Panc1 (cell line): Measurements from ENCODE around the gene SMG6. TPM values are rescaled to one million over a fixed set of nuclear protein-coding genes. Genes with fewer than 3 reads are reported as not detected.

Experiments
- ATAC-seq: fragments of 200-7000 bp; cut with Tn5 transposase; 2 replicates; pipeline ENCODE4 v1.9.1; 2020; ENCODE audit warnings: mild to moderate bottlenecking, moderate library complexity
- BruUV-seq: library from RNA; stranded (reverse); fragments of 400-500 nt; replicated peaks from 2 replicates; lab custom pipeline; 2021; lab: Mats Ljungman, UMichigan
- CTCF ChIA-PET: fragments of 300-600 bp; sonication (Branson Sonifier 250); formaldehyde crosslinking; loops from one replicate; lab custom pipeline; 2022; ENCODE audit warnings: antibody characterized with exemption; lab: Charles Lee
- POLR2A ChIA-PET: fragments of 300-600 bp; sonication (Branson Sonifier 250); formaldehyde crosslinking; loops from one replicate; lab custom pipeline; 2022; ENCODE audit warnings: antibody characterized with exemption; lab: Charles Lee
- DNase-seq: peaks from one replicate; pipeline ENCODE4 v3.0.0-alpha.2; 2010; ENCODE audit warnings: low read depth, low spot score
- H3K27ac ChIP-seq: 2 replicates; pipeline ENCODE4 v1.5.1; 2011; ENCODE audit warnings: mild to moderate bottlenecking, low read length, inconsistent platforms
- H3K27me3 ChIP-seq: fragments of 200-500 bp; sonication (Bioruptor generic); 2 replicates; pipeline ENCODE4 v1.6.0; 2014; ENCODE audit warnings: low read length, inconsistent platforms; ENCODE audit not compliant: control insufficient read depth, insufficient read depth
- H3K36me3 ChIP-seq: fragments of 200-500 bp; sonication (Bioruptor generic); 2 replicates; pipeline ENCODE4 v1.5.1; 2014; ENCODE audit warnings: inconsistent platforms, mild to moderate bottlenecking, low read length, moderate library complexity; ENCODE audit not compliant: control insufficient read depth, insufficient read depth
- H3K4me1 ChIP-seq: 2 replicates; pipeline ENCODE4 v1.5.1; 2011; ENCODE audit warnings: inconsistent platforms, mild to moderate bottlenecking, low read length, moderate library complexity; ENCODE audit not compliant: control insufficient read depth, insufficient read depth
- H3K4me3 ChIP-seq, 2 experiments: 2 replicates each; pipeline ENCODE4 v1.5.1; 2011 to 2012; ENCODE audit warnings: low read depth in 2 of 2, low read length in 2 of 2, mild to moderate bottlenecking in 2 of 2, inconsistent platforms in 1 of 2, moderate library complexity in 1 of 2
- H3K9me3 ChIP-seq: fragments of 200-500 bp; sonication (Bioruptor generic); 2 replicates; pipeline ENCODE4 v1.5.1; 2014; ENCODE audit warnings: low read depth, mild to moderate bottlenecking, inconsistent platforms, low read length, moderate library complexity; ENCODE audit not compliant: control insufficient read depth, insufficient read depth
- POLR2AphosphoS5 ChIP-seq: IDR thresholded peaks from 2 replicates; pipeline ENCODE4 v1.6.1; 2012; ENCODE audit warnings: mild to moderate bottlenecking, low read depth, low read length, moderate library complexity
- SIN3A ChIP-seq: IDR thresholded peaks from 2 replicates; pipeline ENCODE4 v1.6.1; 2012; ENCODE audit warnings: low read depth, mild to moderate bottlenecking, low read length, moderate library complexity, borderline replicate concordance; ENCODE audit not compliant: insufficient read depth
- TCF7L2 ChIP-seq: IDR thresholded peaks from 2 replicates; pipeline ENCODE4 v1.6.1; 2011; ENCODE audit warnings: mild to moderate bottlenecking, low read depth, low read length, inconsistent platforms
- in situ Hi-C: cut with HindIII; loops from 2 replicates; pipeline ENCODE4 v1.10.0; 2016; ENCODE audit warnings: low sequenced_read_pairs, low pct_unique_long_range_greater_than_20kb
- intact Hi-C: fragments of 100-400 bp; cut with micrococcal nuclease; formaldehyde crosslinking; loops from one replicate; pipeline ENCODE4 v1.10.0; 2022; ENCODE audit not compliant: unreplicated experiment
- total RNA-seq: library from RNA; stranded (reverse); gene quantifications from one replicate; pipeline ENCODE4 v1.2.1, GENCODE V29; 2021; ENCODE audit not compliant: unreplicated experiment
- TF ChIP-seq, protein P1 (sequence below): fragments of 450-650 bp; IDR thresholded peaks from 2 replicates; pipeline ENCODE4 v1.5.1; 2017; ENCODE audit warnings: mild to moderate bottlenecking
- TF ChIP-seq, protein P2 (sequence below), 2 experiments: IDR thresholded peaks; 2 replicates each; pipeline ENCODE4 v1.6.1; 2011 to 2012; ENCODE audit warnings: low read depth in 2 of 2, control low read depth in 1 of 2, low read length in 1 of 2, mild to moderate bottlenecking in 1 of 2, moderate library complexity in 1 of 2; ENCODE audit not compliant: insufficient read depth in 1 of 2

The SMG6 gene
- total RNA-seq, 1 experiment from 2014 or later, result 17.8 TPM

DNA sequence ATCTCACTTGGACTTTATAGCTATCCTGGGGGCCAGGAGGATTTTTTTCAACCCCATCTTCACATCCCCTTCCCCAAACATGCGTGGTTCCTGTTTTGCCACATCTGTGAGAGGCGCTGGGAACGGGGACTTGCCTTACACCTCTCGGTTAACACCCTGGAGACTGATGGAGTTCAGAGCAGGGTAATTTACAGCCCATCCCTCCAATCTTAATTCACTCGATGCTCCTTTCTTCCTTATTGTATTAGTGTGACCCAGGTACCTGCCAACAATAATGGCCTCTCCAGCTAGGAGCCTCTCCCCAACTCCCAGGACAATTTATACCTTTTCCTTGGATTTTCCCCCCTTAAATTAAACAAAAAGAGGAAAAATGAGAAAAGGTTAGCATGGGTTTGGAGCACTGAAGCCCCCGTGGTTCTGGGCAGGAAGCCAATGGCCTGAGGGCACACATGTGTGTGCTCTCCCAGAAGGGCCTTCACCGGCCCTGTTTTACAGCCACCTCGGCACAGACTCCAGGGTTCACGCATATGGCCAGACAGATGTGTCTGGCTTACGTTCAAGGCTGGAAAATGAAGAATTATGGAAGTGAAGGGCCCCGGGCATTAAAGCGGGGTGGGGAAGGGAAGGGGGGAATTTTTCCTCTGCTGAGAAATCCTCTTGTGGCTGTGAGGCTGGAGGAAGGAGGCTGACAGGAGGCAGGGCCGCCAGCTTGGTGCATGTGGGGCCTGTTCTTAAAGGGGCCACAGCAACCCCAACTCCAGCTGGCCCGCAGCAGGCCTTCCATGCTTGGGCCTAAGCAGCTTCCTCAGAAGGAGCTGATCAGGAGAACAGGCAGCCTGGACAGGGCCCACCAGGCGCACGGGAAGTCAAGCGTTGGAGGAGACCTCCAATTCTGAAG, 227.2 kb downstream of the SMG6 start:
- no TSS peak for BruUV-seq
- H3K27ac ChIP-seq, result no peak overlapping the region

DNA sequence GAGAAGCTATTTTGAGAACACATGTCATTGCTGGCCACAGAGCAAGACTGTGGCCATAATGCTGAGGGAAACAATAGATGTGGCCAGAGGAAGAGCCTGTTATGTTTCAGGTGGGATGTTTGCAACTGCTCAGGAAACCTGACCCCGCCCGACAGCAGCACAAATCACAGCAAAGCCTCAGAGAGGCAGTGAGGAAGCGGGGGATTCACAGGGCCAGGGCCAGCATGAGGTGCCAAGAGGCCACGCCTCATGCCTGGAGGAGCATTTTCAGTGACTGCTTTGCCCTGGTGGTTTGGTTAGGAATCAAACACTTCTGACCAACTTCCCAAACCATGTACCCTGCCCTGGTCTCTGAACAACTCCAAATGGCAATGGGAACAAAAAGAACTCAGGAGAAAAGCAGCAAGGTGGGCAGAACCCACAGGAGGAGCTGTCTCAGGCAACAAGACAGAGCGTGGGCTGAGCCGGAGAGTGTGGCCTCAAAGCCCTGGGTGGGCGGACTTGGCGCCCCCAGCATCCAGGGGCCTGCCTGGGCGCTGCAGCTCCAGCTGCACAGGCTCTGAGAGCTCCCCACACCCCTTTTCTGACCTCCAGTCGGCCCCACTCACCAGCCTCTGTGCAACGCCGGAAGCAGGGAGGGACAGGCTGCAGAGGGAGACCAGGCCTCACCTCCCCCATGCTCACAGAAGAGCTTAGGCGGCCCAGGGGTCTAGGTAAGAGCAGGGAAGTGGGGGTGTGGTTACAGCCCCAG, 228.1 kb downstream of the SMG6 start:
- intact Hi-C loops, result no loop called here
- ATAC-seq, result no peak
- ChIA-PET CTCF (no interaction called here), POLR2A (no interaction called here)
- H3K27ac ChIP-seq, result no peak overlapping the region
- no peak for DNase-seq
- BruUV-seq, result no TSS peak
- no peaks in the 10 kb centered on the region; the same call in 1 of the 2 replicates for H3K36me3 ChIP-seq
- no peaks in the 10 kb centered on the region for H3K9me3 ChIP-seq
- no peak for TF ChIP-seq POLR2AphosphoS5
- TF ChIP-seq, protein P1, sequence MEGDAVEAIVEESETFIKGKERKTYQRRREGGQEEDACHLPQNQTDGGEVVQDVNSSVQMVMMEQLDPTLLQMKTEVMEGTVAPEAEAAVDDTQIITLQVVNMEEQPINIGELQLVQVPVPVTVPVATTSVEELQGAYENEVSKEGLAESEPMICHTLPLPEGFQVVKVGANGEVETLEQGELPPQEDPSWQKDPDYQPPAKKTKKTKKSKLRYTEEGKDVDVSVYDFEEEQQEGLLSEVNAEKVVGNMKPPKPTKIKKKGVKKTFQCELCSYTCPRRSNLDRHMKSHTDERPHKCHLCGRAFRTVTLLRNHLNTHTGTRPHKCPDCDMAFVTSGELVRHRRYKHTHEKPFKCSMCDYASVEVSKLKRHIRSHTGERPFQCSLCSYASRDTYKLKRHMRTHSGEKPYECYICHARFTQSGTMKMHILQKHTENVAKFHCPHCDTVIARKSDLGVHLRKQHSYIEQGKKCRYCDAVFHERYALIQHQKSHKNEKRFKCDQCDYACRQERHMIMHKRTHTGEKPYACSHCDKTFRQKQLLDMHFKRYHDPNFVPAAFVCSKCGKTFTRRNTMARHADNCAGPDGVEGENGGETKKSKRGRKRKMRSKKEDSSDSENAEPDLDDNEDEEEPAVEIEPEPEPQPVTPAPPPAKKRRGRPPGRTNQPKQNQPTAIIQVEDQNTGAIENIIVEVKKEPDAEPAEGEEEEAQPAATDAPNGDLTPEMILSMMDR, result no peak
- TF ChIP-seq TCF7L2, result no peak
- TF ChIP-seq, protein P2, sequence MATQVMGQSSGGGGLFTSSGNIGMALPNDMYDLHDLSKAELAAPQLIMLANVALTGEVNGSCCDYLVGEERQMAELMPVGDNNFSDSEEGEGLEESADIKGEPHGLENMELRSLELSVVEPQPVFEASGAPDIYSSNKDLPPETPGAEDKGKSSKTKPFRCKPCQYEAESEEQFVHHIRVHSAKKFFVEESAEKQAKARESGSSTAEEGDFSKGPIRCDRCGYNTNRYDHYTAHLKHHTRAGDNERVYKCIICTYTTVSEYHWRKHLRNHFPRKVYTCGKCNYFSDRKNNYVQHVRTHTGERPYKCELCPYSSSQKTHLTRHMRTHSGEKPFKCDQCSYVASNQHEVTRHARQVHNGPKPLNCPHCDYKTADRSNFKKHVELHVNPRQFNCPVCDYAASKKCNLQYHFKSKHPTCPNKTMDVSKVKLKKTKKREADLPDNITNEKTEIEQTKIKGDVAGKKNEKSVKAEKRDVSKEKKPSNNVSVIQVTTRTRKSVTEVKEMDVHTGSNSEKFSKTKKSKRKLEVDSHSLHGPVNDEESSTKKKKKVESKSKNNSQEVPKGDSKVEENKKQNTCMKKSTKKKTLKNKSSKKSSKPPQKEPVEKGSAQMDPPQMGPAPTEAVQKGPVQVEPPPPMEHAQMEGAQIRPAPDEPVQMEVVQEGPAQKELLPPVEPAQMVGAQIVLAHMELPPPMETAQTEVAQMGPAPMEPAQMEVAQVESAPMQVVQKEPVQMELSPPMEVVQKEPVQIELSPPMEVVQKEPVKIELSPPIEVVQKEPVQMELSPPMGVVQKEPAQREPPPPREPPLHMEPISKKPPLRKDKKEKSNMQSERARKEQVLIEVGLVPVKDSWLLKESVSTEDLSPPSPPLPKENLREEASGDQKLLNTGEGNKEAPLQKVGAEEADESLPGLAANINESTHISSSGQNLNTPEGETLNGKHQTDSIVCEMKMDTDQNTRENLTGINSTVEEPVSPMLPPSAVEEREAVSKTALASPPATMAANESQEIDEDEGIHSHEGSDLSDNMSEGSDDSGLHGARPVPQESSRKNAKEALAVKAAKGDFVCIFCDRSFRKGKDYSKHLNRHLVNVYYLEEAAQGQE (IDR thresholded peaks at IDR 0.05; ENCODE audit: insufficient read depth in 1 of 2, low read depth in 2 of 2, low read length in 1 of 2), result no peak
- H3K27me3 ChIP-seq, result no peaks in the 10 kb centered on the region
- in situ Hi-C loops, result no loop called here
- H3K4me1 ChIP-seq, result no peaks in the 10 kb centered on the region
- no peak overlapping the region for H3K4me3 ChIP-seq

More for the DNA sequence above, 227.2 kb downstream of the SMG6 start:
- Histone ChIP-seq H3K27me3 (no peaks in the 10 kb centered on the region), H3K9me3 (no peaks in the 10 kb centered on the region), H3K4me3 (no peak overlapping the region), H3K4me1 (no peaks in the 10 kb centered on the region), H3K36me3 (no peaks in the 10 kb centered on the region)
- ATAC-seq (no peak), DNase-seq (no peak)
- TF ChIP-seq TCF7L2 (no peak), POLR2AphosphoS5 (no peak), SIN3A (no peak)
- TF ChIP-seq, protein P1, result no peak
- TF ChIP-seq, protein P2 (IDR thresholded peaks at IDR 0.05; ENCODE audit: insufficient read depth in 1 of 2, low read depth in 2 of 2, low read length in 1 of 2), result no peak
- ChIA-PET CTCF (no interaction called here), POLR2A (interaction anchor here (0.7 kb wide), 1 partner anchor 310 kb away, joined by 3 read pairs; no protein-coding TSS in a partner anchor)
- intact Hi-C loops, result no loop called here
- in situ Hi-C loops, result no loop called here
